Measurements from ENCODE around the gene ZBTB25. TPM values are rescaled to one million over a fixed set of nuclear protein-coding genes. Genes with fewer than 3 reads are reported as not detected.

The ZBTB25 gene
- total RNA-seq: 10 to 100 TPM; 32.7 to 40.0 TPM

- ATAC-seq: peak; percentile 66
- intact Hi-C loops (cut with DNase I, micrococcal nuclease): loop anchor here (1.0 to 10.0 kb wide), 14 partner anchors 36 to 1029 kb away; partner anchors contain the start of genes AKAP5 (in 2 of the 2), HSPA2 (in 2 of the 2), MTHFD1 (in 2 of the 2) and CHURC1 (in 1 of the 2)
- Mint-ChIP-seq H3K9me3 (ENCODE audit: low read depth) (no peaks in the 10 kb centered on the region), H3K27me3 (no peaks in the 10 kb centered on the region), H3K36me3 (ENCODE audit: low read depth) (peaks cover 51% of the 10 kb centered on the region), H3K27ac (peak within 1 kb of the TSS; percentile 99), H3K4me1 (peaks cover 51% of the 10 kb centered on the region), H3K4me3 (peak within 1 kb of the TSS; percentile 98)
- peak; percentile 97 for DNase-seq
- ChIA-PET CTCF (interaction anchor here (0.5 to 1.4 kb wide), 8 partner anchors 9 to 417 kb away, joined by 3 to 7 read pairs (median 3); partner anchors contain the start of gene CHURC1), POLR2A (interaction anchor here (0.6 kb wide), 1 partner anchor 30 kb away, joined by 3 read pairs; no protein-coding TSS in a partner anchor)
Measured at GRCh38 chr14:64503434-64504309, at the start of gene ZBTB25. Gene ZBTB25 (minus strand): TSS chr14:64503838. CDS start chr14:64490533, 13,305 bp downstream.

GRCh38 chr14:64550621-64551333 is 47.1 kb upstream of the ZBTB25 start:
- H3K36me3 Mint-ChIP-seq (ENCODE audit: low read depth): no peaks in the 10 kb centered on the region

GRCh38 chr14:64549791-64550620 is 46.4 kb upstream of the ZBTB25 start, which contains the start of gene PPP1R36:
Gene PPP1R36 (plus strand): TSS chr14:64549961. CDS start chr14:64549998, 37 bp downstream.
- intact Hi-C loops (cut with DNase I, micrococcal nuclease): loop anchor here in 1 of 2 experiments (1.0 kb wide), 1 partner anchor 10 kb away; the partner anchor contains the start of gene HSPA2
- H3K36me3 Mint-ChIP-seq (ENCODE audit: low read depth): no peaks in the 10 kb centered on the region
- H3K27me3 Mint-ChIP-seq: peaks cover 20% of the 10 kb centered on the region
- POLR2A ChIA-PET: interaction anchor here (1.0 kb wide), 1 partner anchor 10 kb away, joined by 4 read pairs; the partner anchor contains the start of gene HSPA2
- ATAC-seq: peak; percentile 99
- no peak within 1 kb of the TSS for H3K27ac Mint-ChIP-seq
- CTCF ChIA-PET: interaction anchor here (0.9 to 1.4 kb wide), 3 partner anchors 11 to 86 kb away, joined by 3 to 6 read pairs (median 3); no protein-coding TSS in a partner anchor
- peak; percentile 66 for DNase-seq
- H3K4me1 Mint-ChIP-seq: peaks cover 12% of the 10 kb centered on the region
- no peaks in the 10 kb centered on the region for H3K9me3 Mint-ChIP-seq (ENCODE audit: low read depth)
- peak within 1 kb of the TSS; percentile 40 for H3K4me3 Mint-ChIP-seq

More at GRCh38 chr14:64550621-64551333, 47.1 kb upstream of the ZBTB25 start:
- POLR2A ChIA-PET: interaction anchor here (0.7 kb wide), 1 partner anchor 9 kb away, joined by 5 read pairs; no protein-coding TSS in a partner anchor
- peak overlapping the region; percentile 21 for H3K4me3 Mint-ChIP-seq
- H3K4me1 Mint-ChIP-seq: peaks cover 12% of the 10 kb centered on the region
- DNase-seq (no peak), ATAC-seq (no peak)
- intact Hi-C loops (cut with DNase I, micrococcal nuclease): no loop called here
- H3K9me3 Mint-ChIP-seq (ENCODE audit: low read depth): no peaks in the 10 kb centered on the region
- H3K27me3 Mint-ChIP-seq: peaks cover 20% of the 10 kb centered on the region
- CTCF ChIA-PET: interaction anchor here (0.7 to 1.4 kb wide), 4 partner anchors 10 to 1010 kb away, joined by 3 to 6 read pairs (median 3); no protein-coding TSS in a partner anchor
- H3K27ac Mint-ChIP-seq: no peak overlapping the region

GRCh38 chr14:64549016-64549415 is 45.4 kb upstream of the ZBTB25 start:
- peaks cover 18% of the 10 kb centered on the region for H3K27me3 Mint-ChIP-seq
- peak overlapping the region; percentile 40 for H3K4me3 Mint-ChIP-seq
- ChIA-PET CTCF (interaction anchor here (0.9 to 1.0 kb wide), 2 partner anchors 38 to 88 kb away, joined by 4 read pairs; no protein-coding TSS in a partner anchor), POLR2A (interaction anchor here (1.0 kb wide), 1 partner anchor 9 kb away, joined by 4 read pairs; the partner anchor contains the start of gene HSPA2)
- no peak for ATAC-seq
- no peak for DNase-seq
- no peak overlapping the region for H3K27ac Mint-ChIP-seq
- H3K36me3 Mint-ChIP-seq (ENCODE audit: low read depth): no peaks in the 10 kb centered on the region
- H3K9me3 Mint-ChIP-seq (ENCODE audit: low read depth): no peaks in the 10 kb centered on the region
- intact Hi-C loops (cut with DNase I, micrococcal nuclease): loop anchor here in 1 of 2 experiments (1.0 kb wide), 1 partner anchor 9 kb away; the partner anchor contains the start of gene HSPA2
- H3K4me1 Mint-ChIP-seq: peaks cover 12% of the 10 kb centered on the region

GRCh38 chr14:64544607-64545312 is 41.1 kb upstream of the ZBTB25 start:
- intact Hi-C loops (cut with DNase I, micrococcal nuclease): no loop called here
- H3K9me3 Mint-ChIP-seq (ENCODE audit: low read depth): peaks cover 6% of the 10 kb centered on the region
- peaks cover 28% of the 10 kb centered on the region for H3K4me1 Mint-ChIP-seq
- POLR2A ChIA-PET: no interaction called here
- ATAC-seq (no peak), DNase-seq (no peak)
- H3K36me3 Mint-ChIP-seq (ENCODE audit: low read depth): peaks cover 11% of the 10 kb centered on the region
- CTCF ChIA-PET: interaction anchor here (0.7 to 2.7 kb wide), 4 partner anchors 9 to 178 kb away, joined by 3 to 13 read pairs (median 4); no protein-coding TSS in a partner anchor
- H3K27me3 Mint-ChIP-seq: peaks cover 35% of the 10 kb centered on the region
- no peak overlapping the region for H3K27ac Mint-ChIP-seq
- H3K4me3 Mint-ChIP-seq: no peak overlapping the region

- intact Hi-C loops (cut with DNase I, micrococcal nuclease): no loop called here
- no peak for DNase-seq
- Mint-ChIP-seq H3K27me3 (peaks cover 39% of the 10 kb centered on the region), H3K36me3 (ENCODE audit: low read depth) (peaks cover 11% of the 10 kb centered on the region), H3K4me1 (peaks cover 28% of the 10 kb centered on the region), H3K9me3 (ENCODE audit: low read depth) (peaks cover 6% of the 10 kb centered on the region), H3K27ac (no peak overlapping the region), H3K4me3 (peak overlapping the region; percentile 60)
- ATAC-seq: no peak
- ChIA-PET CTCF (interaction anchor here (0.9 to 2.7 kb wide), 7 partner anchors 11 to 551 kb away, joined by 3 to 13 read pairs (median 3); partner anchors contain the start of gene ZBTB1), POLR2A (interaction anchor here (1.2 kb wide), 1 partner anchor 8 kb away, joined by 5 read pairs; no protein-coding TSS in a partner anchor)
Measured at GRCh38 chr14:64542836-64543201, 39.2 kb upstream of the ZBTB25 start.

- DNase-seq: peak; percentile 21
- H3K36me3 Mint-ChIP-seq (ENCODE audit: low read depth): peaks cover 11% of the 10 kb centered on the region
- ChIA-PET POLR2A (interaction anchor here (0.6 to 1.2 kb wide), 3 partner anchors 9 to 101 kb away, joined by 3 to 5 read pairs (median 3); no protein-coding TSS in a partner anchor), CTCF (interaction anchor here (1.1 to 2.7 kb wide), 3 partner anchors 11 to 198 kb away, joined by 3 to 13 read pairs (median 3); no protein-coding TSS in a partner anchor)
- H3K27ac Mint-ChIP-seq: no peak overlapping the region
- H3K27me3 Mint-ChIP-seq: peaks cover 39% of the 10 kb centered on the region
- H3K4me3 Mint-ChIP-seq: peak overlapping the region; percentile 60
- no peak for ATAC-seq
- peaks cover 6% of the 10 kb centered on the region for H3K9me3 Mint-ChIP-seq (ENCODE audit: low read depth)
- intact Hi-C loops (cut with DNase I, micrococcal nuclease): loop anchor here in 1 of 2 experiments (2.0 kb wide), 1 partner anchor 95 kb away; no protein-coding TSS in a partner anchor
- peaks cover 28% of the 10 kb centered on the region for H3K4me1 Mint-ChIP-seq
Measured at GRCh38 chr14:64541972-64542835, 38.6 kb upstream of the ZBTB25 start.

- Mint-ChIP-seq H3K27ac (no peak overlapping the region), H3K9me3 (ENCODE audit: low read depth) (peaks cover 6% of the 10 kb centered on the region), H3K4me3 (peak overlapping the region; percentile 81), H3K4me1 (peaks cover 28% of the 10 kb centered on the region), H3K36me3 (ENCODE audit: low read depth) (peaks cover 11% of the 10 kb centered on the region), H3K27me3 (peaks cover 39% of the 10 kb centered on the region)
- intact Hi-C loops (cut with DNase I, micrococcal nuclease): loop anchor here in 1 of 2 experiments (2.0 kb wide), 1 partner anchor 95 kb away; no protein-coding TSS in a partner anchor
- CTCF ChIA-PET: interaction anchor here (1.7 kb wide), 1 partner anchor 39 kb away, joined by 8 read pairs; no protein-coding TSS in a partner anchor
- DNase-seq: peak; percentile 32
- POLR2A ChIA-PET: interaction anchor here (0.6 to 1.8 kb wide), 5 partner anchors 10 to 153 kb away, joined by 3 to 9 read pairs (median 3); partner anchors contain the start of gene MTHFD1
- ATAC-seq: no peak
Measured at GRCh38 chr14:64541261-64541971, 37.8 kb upstream of the ZBTB25 start.

All from activated CD4-positive, alpha-beta T cell treated with anti-CD3 and anti-CD28 coated beads for 36 hours (primary cell).